ENCODE data around the gene FHIT.

DNA sequence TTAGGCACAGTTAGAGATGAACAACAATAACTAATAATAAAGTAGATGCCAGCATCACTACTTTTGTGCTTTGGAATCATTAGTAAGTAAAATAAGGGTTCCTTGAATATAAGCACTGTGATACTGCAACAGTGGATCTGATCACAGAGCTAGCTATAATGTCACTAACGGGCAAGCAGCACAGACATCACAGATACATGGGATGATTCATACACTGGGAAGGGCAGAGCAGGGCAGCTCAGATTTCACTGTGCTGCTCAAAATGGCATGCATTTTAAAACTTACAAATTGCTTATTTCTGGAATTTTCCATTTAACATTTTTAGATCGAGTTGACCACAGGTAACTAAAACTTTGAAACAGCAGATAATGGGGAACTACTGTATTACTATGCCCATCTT, 476.6 kb downstream of the FHIT start:
- TF ChIP-seq CTCF (IDR thresholded peaks at IDR 0.05) (no peak), POLR2A (IDR thresholded peaks at IDR 0.05; ENCODE audit: low read depth) (no peak), EP300 (IDR thresholded peaks at IDR 0.05) (no peak), POLR2AphosphoS5 (IDR thresholded peaks at IDR 0.05) (no peak)

Measured in esophagus muscularis mucosa (tissue), 4 donors.